ENCODE results near the gene SNX33.
"Not testable (repeated sequence)": the region's sequence is repeated elsewhere in the genome, so short reads cannot be mapped to it uniquely, and the experiment has no call there.

SNX33 gene

GRCh38 chr15:75663931-75664421 lies 16.3 kb downstream of the SNX33 start:
- DNase-seq, result no peak

- DNase-seq, result no peak
These were observed 19.2 kb downstream of the SNX33 start for GRCh38 chr15:75666823-75667501.

DNA sequence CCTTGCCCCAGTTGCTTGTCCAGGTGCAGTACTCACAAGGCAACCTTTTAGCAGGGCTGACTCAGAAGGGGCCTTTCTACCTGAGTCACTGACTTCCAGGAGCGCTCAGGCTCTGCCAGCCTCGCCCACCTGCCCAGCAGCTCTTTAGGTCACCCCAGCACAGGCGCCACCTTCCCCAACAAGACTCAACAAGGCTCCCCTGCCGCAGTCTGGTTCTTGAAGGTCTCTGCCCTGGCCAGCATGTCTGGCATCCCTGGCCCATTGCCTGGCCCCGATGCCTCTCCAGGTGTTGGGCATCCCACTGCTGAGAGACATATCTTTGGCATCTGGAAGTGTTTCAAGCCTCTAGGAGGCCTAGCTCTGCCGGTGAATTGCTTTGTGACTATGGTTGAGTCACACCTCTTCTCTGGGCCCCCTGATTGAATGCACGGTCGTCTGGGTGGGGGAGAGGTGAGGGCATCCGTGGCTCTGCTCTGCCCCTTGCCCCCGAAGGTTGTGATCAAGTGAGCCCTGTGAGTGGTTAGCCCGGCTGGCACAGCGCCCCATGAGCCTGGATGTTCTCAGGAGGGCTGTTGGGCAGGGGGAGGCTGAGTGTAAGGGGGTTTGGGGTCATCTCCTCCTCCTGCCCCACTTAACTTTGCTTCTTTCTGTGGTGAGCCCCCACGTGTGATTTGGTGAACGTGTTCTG lies 21.6 kb downstream of the SNX33 start:
- no peak for DNase-seq

GRCh38 chr15:75669879-75670212 lies 22.1 kb downstream of the SNX33 start:
- no peak for DNase-seq

- DNase-seq, result no peak
These were observed 24.3 kb downstream of the SNX33 start for GRCh38 chr15:75671730-75672602.

DNA sequence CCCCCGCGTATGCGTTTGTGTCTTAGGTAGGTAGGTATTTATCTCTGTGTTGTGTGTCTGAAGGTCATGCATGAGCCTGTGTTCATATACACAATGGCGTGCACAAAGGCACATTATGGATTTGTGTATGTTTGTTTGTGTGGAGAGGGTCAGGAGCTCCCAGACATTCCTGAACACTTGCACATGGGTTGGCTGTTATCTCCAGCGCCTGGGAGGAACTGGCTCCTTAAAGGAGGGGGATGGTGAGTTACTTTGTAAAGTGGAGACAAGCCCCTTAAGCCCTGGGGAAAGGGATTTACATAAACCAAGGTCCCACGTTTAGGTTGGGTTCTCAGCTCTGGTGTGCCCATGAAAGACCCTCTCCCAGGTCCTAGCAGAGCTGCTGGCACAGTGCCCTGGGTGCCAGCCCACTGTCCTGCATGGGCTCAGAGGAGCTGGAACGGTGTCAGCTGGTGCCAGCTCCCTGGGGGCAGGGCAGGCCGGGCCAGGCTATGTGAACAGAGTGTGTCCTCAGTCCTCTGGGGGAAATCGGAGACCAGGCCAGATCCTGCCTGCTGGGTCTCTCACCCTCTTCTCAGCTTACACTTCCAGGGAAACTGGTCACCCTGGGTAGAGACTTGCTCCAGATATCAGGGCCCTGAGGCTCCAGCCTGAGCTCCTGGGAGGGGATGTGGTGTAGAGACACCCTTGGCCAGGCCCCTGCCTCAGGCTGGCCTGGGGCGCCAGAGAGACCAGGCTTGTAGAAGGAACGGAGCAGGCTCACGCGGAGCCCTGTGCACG lies 25.1 kb downstream of the SNX33 start:
- no peak for DNase-seq

GRCh38 chr15:75673426-75674235 lies 25.9 kb downstream of the SNX33 start:
- no peak for DNase-seq

- DNase-seq, result no peak
These were observed 26.7 kb downstream of the SNX33 start for GRCh38 chr15:75674366-75674765.

DNA sequence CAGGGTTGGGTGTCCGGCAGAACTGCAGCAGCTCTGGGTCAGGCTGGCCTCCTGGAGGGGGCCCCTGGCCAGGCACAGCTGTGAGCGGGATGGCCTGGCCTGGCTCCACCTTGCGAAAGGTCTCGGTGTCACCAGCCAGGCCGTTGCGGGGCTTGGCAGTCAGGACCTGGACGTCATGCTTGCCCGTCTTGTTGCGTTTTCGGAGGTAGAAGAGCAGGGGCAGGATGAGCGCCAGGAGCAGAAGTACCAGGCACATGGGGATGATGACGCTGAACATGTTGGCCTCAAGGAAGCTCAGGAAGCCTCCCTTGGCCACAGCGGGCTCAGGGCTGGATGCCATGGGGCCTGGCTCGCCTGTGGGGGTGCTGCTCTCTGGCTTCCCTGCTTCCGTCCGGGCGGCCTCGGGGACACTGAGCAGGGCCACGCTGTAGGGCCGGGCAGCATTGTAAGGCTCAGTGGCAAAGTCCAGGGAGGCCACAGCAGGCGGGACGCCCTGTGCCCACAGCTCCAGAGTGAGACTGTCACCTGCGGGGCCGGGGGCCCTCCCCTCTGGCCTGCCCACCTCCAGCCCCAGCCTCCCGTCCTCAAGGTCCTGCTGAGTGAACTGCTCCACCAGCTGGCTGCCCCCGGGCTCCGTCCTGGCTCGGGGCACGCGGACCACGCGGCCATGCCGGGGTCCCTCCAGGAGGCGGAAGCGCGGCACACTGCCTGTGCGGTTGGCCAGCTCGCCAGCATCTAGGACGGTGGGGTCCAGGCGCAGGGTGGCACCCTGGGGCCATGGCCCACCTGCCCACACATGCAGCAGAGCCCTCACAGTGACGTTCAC lies 28.1 kb downstream of the SNX33 start:
- no peak for DNase-seq

DNA sequence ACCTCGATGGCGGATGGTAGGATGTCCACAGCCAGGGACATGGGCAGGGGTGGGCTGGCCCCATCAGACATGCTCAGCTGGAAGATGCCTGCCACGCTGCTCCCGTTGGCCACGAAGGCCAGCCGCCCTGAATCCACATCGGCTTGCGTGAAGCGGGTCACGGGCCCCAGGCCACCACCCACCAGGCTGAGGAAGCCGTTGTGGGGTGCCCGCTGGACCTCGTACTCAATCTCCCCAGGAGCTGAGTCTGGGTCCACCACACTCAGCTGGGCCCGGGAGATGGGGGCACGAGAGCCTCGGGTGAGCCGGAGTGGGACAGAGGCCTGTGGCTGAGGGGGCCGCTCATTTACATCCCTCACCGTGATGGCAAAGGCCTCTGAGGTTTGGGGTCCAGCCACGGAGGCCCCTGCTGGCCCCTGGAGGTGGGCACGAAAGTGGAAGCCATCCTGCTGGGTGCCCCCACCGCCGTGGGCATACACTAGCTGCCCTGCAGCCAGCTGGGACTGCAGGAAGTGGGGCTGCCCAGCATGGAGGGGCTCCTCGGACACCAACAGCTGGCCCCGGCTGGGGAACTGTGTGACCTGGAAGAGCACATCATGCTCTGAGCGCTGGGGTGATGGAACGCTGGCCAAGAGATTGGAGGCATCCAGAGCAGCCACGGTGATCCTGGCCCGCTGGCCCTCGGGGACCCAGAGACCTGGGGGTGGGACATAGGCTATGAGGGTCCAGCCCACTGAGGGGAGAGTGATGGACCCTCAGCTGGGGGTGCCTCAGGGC lies 29.2 kb downstream of the SNX33 start:
- DNase-seq, result no peak

DNA sequence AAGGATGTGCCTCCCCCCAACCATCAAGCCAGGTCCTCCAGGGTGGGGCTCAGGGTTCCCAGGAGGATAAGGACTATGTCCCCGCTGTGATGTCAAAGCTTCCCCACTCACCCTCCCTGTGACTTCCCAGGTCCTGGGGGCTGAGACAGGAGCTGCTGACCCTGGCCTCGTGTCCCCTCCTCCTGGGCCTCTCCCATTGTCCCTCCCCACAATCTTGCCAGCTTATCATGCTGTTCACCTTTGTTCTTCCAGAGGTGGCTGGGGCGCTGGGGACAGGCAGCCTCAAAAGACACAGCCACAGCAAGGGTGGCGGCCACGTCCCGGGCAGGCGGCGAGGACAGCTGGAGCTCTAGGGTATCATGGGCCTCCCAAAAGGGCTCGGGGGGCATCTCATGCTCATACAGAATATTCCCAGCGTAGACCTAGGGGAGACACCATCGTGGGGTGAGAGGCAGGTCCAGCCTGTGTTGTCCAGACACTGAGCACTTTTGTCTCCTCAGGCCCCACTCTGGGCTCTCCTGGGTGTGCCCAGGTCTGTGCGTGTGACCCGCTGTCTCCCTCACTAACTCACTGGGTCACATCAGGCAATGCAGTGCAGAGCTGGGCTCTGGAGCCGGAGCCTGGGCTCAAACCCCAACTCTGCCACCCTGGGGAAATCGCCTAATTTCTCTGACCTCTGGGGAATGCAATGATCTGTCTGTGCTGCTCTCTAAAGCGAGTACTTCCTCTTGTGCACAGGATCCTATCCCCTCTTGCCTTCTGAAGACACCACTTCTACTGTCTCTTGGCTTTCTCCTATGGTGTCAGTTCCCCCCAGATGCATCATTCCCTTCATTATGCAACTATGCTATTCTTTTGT lies 30.0 kb downstream of the SNX33 start:
- DNase-seq, result no peak

DNA sequence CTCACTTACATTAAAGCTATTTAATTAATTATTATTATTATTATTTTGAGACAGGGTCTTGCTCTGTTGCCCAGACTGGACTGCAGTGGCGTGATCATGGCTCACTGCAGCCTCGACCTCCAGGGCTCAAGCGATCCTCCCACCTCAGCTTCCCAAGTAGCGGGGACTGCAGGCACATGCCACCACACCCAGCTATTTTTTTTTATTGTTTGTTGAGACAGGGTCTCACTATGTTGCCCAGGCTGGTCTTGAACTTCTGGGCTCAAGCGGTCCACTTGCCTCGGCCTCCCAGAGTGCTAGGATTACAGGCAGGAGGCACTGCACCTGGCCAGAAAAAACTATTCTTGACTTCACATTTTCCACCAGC lies 30.6 kb downstream of the SNX33 start:
- DNase-seq, result not testable (repeated sequence)

DNA sequence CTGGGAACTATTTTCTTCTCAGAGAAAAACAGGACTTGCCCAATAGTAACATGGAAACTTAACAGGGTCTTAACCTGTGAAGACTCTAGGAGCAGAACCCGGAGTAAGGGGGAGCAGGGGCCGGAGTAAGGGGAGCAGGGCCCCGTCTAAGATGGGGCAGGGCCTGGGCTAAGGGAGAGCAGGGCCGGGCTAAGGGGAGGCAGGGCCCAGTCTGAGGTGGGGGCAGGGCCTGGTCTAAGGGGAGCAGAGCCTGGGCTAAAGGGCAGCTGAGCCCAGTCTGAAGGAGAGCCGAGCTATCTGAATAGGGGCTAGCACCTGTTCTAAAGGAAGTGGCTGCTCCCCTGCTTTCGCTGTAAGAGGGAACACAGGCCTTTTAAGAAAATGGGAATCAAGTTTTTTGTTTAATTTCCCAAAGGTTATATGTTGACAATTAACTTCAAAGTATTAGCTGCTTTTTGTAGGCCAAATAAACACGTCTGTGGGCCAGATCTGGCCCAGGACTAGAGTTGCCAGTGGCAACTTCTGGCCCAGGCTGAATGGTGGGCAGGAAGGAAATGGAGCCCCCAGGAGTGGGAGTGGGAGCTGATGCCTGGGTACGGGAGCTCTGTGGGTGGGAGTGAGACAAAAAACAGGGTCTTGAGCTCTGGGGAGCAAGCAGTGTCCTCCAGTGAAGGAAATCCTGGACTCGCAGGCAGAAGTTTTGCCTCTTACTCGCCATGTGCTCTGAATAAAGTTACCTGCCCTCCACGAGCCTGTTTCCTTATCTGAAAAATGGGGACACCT lies 32.5 kb downstream of the SNX33 start:
- no peak for DNase-seq

GRCh38 chr15:75682181-75683135 lies 34.7 kb downstream of the SNX33 start:
- no peak for DNase-seq

DNA sequence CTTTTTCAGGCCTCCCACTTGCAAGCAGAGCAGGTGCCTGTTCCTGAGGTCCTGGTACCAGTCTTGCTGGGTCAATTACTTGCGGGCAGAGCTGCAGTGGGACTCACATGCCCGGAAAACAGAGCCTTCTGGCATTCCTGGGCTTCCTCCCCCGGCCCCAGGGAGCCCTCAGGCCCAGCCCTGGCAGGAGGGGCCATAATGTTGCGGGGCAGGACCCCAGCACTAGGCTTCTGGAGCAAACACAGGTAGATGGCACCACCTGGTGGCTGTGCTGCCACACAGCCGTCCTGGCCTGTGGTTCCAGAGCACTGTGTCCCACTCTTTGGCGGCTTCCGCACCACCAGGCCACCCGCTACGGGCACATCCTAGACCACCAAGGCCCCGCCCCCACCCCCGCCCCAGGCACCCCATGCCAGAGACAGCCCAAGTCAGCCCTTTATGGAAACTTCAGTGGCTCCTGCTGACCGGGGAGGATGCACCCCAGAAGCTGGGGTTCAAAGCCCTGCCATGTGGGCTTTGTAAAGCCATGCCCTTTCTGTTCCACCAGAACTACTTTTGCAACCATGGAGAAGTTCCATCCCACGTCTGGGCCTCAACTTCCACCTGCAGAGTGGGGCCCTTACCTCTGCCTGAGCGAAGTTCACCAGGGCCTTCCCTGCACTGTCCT lies 36.1 kb downstream of the SNX33 start:
- peak; percentile 31 to 79 for DNase-seq

GRCh38 chr15:75684648-75685047 lies 36.9 kb downstream of the SNX33 start:
- DNase-seq, result no peak

GRCh38 chr15:75685195-75685594 lies 37.5 kb downstream of the SNX33 start:
- DNase-seq, result peak in 1 of 2 experiments; percentile 22

Data from NCI-H526 (cell line).